Kidney epithelial cell (primary cell): Measurements from ENCODE around the gene KRTAP16-1. TPM values are rescaled to one million over a fixed set of nuclear protein-coding genes. Genes with fewer than 3 reads are reported as not detected.
"Not testable (repeated sequence)": the region's sequence is repeated elsewhere in the genome, so short reads cannot be mapped to it uniquely, and the experiment has no call there.

Experiments used
- DNase-seq: peaks from one replicate; pipeline ENCODE4 v3.0.0-alpha.2; 2010; ENCODE audit warnings: low read depth
- H3K27me3 ChIP-seq: 2 replicates; pipeline ENCODE4 v1.6.0; 2011; ENCODE audit warnings: low read length; ENCODE audit not compliant: control insufficient read depth, insufficient read depth
- H3K36me3 ChIP-seq: 2 replicates; pipeline ENCODE4 v1.5.1; 2011; ENCODE audit warnings: low read length; ENCODE audit not compliant: control insufficient read depth, insufficient read depth
- H3K4me3 ChIP-seq: 2 replicates; pipeline ENCODE4 v1.5.1; 2011; ENCODE audit warnings: low read depth, mild to moderate bottlenecking, control low read depth, low read length
- CTCF ChIP-seq: IDR thresholded peaks from 2 replicates; pipeline ENCODE4 v1.5.1; 2011; ENCODE audit warnings: mild to moderate bottlenecking, moderate library complexity, low read length, control low read depth, inconsistent platforms; ENCODE audit not compliant: insufficient read depth, poor library complexity, severe bottlenecking
- total RNA-seq: library from RNA; depleted of rRNA; stranded (reverse); fragments of >200 nt; gene quantifications from 2 replicates; pipeline ENCODE4 v1.2.3, GENCODE V29; 2015

KRTAP16-1 gene
- not detected in 2 replicates for total RNA-seq

DNA sequence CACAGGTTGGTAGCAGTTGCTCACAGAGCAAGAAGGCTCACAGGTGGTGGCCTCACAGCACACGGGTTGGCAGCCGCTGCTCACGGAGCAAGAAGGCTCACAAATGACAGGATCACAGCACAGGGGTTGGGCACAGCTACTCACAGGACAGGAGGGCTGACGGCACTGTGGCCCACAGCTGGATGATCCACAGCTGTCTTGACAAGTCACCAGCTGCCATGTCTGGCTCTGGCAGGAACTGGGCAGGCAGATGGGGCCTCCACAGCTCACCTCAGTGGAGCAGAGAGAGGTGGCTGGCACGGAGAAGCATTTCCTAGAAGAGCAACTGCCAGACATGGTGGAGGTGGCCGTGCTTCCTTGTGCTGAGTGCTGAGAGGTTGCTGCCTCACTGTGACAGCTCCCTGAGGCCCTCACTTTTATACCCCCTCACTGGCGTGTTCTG is at the start of gene KRTAP16-1:
KRTAP16-1 (minus strand) TSS at position 392 of the 442 bp plus-strand sequence; CDS start at position 336, 56 bp downstream.
- no peaks in the 10 kb centered on the region for H3K27me3 ChIP-seq
- H3K36me3 ChIP-seq: no peaks in the 10 kb centered on the region
- H3K4me3 ChIP-seq: no peak within 1 kb of the TSS
- TF ChIP-seq CTCF: no peak
- no peak for DNase-seq

- no peak for TF ChIP-seq CTCF
- H3K27me3 ChIP-seq: no peaks in the 10 kb centered on the region
- H3K36me3 ChIP-seq: no peaks in the 10 kb centered on the region
- DNase-seq: no peak
- no peak overlapping the region for H3K4me3 ChIP-seq
Observed at GRCh38 chr17:41354536-41354935, 45.4 kb upstream of the KRTAP16-1 start.

GRCh38 chr17:41352597-41353366 is 43.7 kb upstream of the KRTAP16-1 start:
- no peak for DNase-seq
- no peak for TF ChIP-seq CTCF
- Histone ChIP-seq H3K27me3 (no peaks in the 10 kb centered on the region), H3K4me3 (no peak overlapping the region), H3K36me3 (no peaks in the 10 kb centered on the region)

DNA sequence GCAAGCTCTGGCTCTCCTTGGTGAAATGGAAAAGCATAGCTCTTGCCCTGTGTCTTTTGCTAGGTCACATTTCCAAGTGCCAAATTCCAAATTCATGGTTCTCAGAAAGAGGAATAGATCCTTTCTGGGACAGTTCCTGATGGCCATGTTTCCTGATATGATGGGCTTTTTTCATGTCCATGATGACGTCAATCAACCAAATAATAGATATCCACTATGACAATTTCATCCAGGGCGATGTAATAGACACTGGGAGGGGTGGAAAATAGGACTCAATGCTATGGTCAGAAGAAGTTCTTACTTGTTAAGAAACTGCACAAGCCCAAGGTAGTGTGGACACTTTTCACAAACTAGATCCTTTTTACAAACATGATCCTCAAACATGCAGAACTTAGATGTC is 42.1 kb upstream of the KRTAP16-1 start:
- H3K4me3 ChIP-seq: no peak overlapping the region
- no peaks in the 10 kb centered on the region for H3K36me3 ChIP-seq
- no peak for TF ChIP-seq CTCF
- no peaks in the 10 kb centered on the region for H3K27me3 ChIP-seq
- no peak for DNase-seq

DNA sequence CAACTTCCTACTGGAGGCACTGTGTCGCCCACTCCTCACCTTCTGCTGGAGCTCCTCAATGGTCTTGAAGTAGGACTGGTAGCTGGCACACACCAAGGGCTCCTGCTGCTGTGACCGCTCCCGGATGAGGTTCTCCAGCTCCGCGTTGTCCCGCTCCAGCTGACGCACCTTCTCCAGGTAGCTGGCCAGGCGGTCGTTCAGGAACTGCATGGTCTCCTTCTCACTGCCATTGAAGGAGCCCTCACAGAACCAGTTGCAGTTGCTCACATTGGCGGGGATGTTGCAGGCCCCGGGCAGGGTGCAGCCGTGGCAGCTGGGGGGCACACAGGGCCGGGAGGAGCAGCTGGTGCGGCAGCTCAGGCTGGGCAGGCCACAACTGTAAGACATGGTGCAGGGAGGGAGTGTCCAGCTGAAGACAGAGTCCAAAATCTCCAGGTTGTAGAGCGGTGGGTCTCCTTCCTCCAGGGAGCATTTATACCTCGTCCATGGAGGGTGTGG is 41.3 kb upstream of the KRTAP16-1 start, which contains the start of gene KRT33A:
KRT33A (minus strand) TSS at position 448 of the 498 bp plus-strand sequence; CDS start at position 387, 61 bp downstream.
- DNase-seq, H3K36me3 ChIP-seq, H3K4me3 ChIP-seq, H3K27me3 ChIP-seq: not testable (repeated sequence)

DNA sequence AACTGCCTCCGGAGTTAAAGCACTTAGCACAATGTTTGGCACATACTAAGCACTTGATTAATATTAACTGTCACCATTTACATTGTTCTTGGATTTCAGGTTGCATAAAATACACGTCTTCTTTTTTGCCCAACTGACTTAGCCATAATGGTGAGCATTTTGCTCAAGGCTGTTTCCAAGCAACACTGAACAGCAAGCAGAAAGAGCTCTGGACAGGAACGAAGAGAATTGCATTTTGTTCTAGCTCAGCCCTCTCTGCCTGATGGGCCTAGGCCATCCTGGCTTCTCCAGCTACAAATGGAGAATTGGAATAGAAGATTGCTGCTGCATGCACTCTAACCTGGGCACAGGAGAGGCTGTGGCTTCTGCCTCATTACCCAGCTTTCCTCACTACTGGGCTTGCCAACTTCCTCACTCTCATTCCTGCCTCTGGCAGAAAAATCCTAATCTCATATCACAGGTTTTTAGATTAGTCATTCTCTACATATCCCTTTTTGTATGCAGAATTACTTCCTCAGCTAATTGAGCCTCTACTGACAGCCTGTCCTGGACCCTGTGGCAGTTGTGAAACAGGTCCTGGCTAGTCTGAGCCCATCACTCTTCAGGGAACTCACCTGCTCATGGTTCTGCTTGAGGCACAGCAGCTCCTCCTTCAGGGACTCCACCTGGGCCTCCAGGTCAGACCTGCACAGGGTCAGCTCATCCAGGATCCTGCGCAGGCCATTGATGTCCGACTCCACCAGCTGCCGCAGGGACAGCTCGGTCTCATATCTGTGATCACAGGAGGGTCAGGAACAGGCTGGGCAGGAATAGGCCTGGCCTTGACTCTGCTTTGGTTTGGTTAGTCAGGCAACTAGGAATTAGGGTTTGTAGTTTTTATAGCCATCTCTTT is 39.0 kb upstream of the KRTAP16-1 start:
- DNase-seq: no peak
- H3K27me3 ChIP-seq: no peaks in the 10 kb centered on the region
- TF ChIP-seq CTCF: no peak
- no peak overlapping the region for H3K4me3 ChIP-seq
- no peaks in the 10 kb centered on the region for H3K36me3 ChIP-seq

DNA sequence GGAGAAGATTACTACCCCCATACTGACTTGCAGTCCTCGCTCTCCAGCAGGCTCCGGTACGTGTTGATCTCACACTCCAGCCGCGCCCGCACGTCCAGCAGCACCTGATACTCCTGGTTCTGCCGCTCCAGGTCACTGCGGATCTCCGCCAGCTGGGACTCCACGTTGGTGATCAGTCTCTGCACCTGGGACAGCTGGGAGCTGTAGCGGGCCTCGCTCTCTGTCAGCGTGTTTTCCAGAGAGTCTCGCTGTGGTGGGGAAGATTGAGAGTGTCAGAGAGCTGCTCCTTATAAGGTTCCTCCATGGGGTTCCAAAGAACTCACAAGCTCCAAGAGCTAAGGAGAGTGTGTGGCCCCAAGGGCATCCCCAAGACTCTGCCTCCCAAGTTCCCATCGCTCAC is 37.3 kb upstream of the KRTAP16-1 start:
- not testable (repeated sequence) for H3K27me3 ChIP-seq, H3K4me3 ChIP-seq, DNase-seq, H3K36me3 ChIP-seq
